Karpas-422 (cell line): ENCODE results near the gene RBFOX1. TPM values are rescaled to one million over a fixed set of nuclear protein-coding genes. Genes with fewer than 3 reads are reported as not detected.

ENCODE experiments used
- DNase-seq: peaks from one replicate; pipeline ENCODE4 v3.0.0-alpha.2; 2015
- H2AFZ ChIP-seq: fragments of 200-600 bp; sonication (generic); 2 replicates; pipeline ENCODE4 v1.6.1; 2014; ENCODE audit warnings: antibody characterized with exemption, low read length, mixed read lengths
- H3K27ac ChIP-seq: fragments of 200-600 bp; sonication (generic); 2 replicates; pipeline ENCODE4 v1.5.1; 2014; ENCODE audit warnings: mild to moderate bottlenecking, low read length, moderate library complexity
- H3K27me3 ChIP-seq: fragments of 200-600 bp; sonication (generic); 2 replicates; pipeline ENCODE4 v1.6.1; 2014; ENCODE audit warnings: low read length, mixed read lengths
- H3K36me3 ChIP-seq: fragments of 200-600 bp; sonication (generic); 2 replicates; pipeline ENCODE4 v1.6.1; 2014; ENCODE audit warnings: low read length, mixed read lengths; ENCODE audit not compliant: insufficient read depth
- H3K4me1 ChIP-seq: fragments of 200-600 bp; sonication (generic); 2 replicates; pipeline ENCODE4 v1.6.1; 2014; ENCODE audit warnings: mild to moderate bottlenecking, low read length, mixed read lengths
- H3K4me2 ChIP-seq: fragments of 200-600 bp; sonication (generic); 2 replicates; pipeline ENCODE4 v1.6.1; 2014; ENCODE audit warnings: low read length, low read depth, mild to moderate bottlenecking; ENCODE audit not compliant: poor library complexity, severe bottlenecking
- H3K4me3 ChIP-seq: fragments of 200-600 bp; sonication (generic); 2 replicates; pipeline ENCODE4 v1.5.1; 2014; ENCODE audit warnings: mild to moderate bottlenecking, antibody characterized with exemption, low read length, mixed read lengths
- H3K79me2 ChIP-seq: fragments of 200-600 bp; sonication (generic); 2 replicates; pipeline ENCODE4 v1.6.1; 2014; ENCODE audit warnings: mild to moderate bottlenecking, low read length, mixed read lengths
- H3K9ac ChIP-seq: fragments of 200-600 bp; sonication (generic); 2 replicates; pipeline ENCODE4 v1.6.0; 2014; ENCODE audit warnings: low read length
- H3K9me2 ChIP-seq: fragments of 200-600 bp; sonication (generic), shearing (Covaris generic); replicated peaks from 2 replicates; pipeline ENCODE4 v1.6.0; 2014; ENCODE audit warnings: mild to moderate bottlenecking, low read length, moderate library complexity; ENCODE audit not compliant: insufficient read depth
- H3K9me3 ChIP-seq: fragments of 300-700, 200-600 bp; sonication (generic); 2 replicates; pipeline ENCODE4 v1.6.1; 2014; ENCODE audit warnings: low read length, mixed read lengths
- H4K20me1 ChIP-seq: fragments of 200-600 bp; sonication (generic); 2 replicates; pipeline ENCODE4 v1.6.1; 2014; ENCODE audit warnings: mild to moderate bottlenecking, antibody characterized with exemption, low read length, low read depth; ENCODE audit not compliant: insufficient read depth
- total RNA-seq: library from RNA; depleted of rRNA; stranded (reverse); fragments of >200 nt; shearing (Covaris generic); gene quantifications from 2 replicates; pipeline ENCODE4 v1.2.3, GENCODE V29; 2014; ENCODE audit warnings: low replicate concordance

RBFOX1 gene
- total RNA-seq, 1 experiment from 2014 or later: 1.3 TPM

- H3K9ac ChIP-seq: no peak overlapping the region
- no peaks in the 10 kb centered on the region for H4K20me1 ChIP-seq
- no peak overlapping the region for H3K27ac ChIP-seq
- H3K9me3 ChIP-seq: peaks cover 6% of the 10 kb centered on the region
- no peak overlapping the region for H2AFZ ChIP-seq
- no peaks in the 10 kb centered on the region for H3K4me1 ChIP-seq
- H3K27me3 ChIP-seq: no peaks in the 10 kb centered on the region
- no peak overlapping the region for H3K4me2 ChIP-seq
- no peak for DNase-seq
- H3K79me2 ChIP-seq: no peaks in the 10 kb centered on the region
- no peak overlapping the region for H3K4me3 ChIP-seq
- no peaks in the 10 kb centered on the region for H3K36me3 ChIP-seq
- H3K9me2 ChIP-seq: no peaks in the 10 kb centered on the region
These were observed 28.4 kb upstream of the RBFOX1 start for GRCh38 chr16:7304279-7304678.

- Histone ChIP-seq H3K9me3 (peaks cover 4% of the 10 kb centered on the region), H3K9ac (no peak overlapping the region), H3K79me2 (no peaks in the 10 kb centered on the region), H3K27ac (no peak overlapping the region), H3K4me1 (no peaks in the 10 kb centered on the region), H4K20me1 (no peaks in the 10 kb centered on the region), H3K9me2 (no peaks in the 10 kb centered on the region), H3K27me3 (no peaks in the 10 kb centered on the region), H2AFZ (no peak overlapping the region), H3K36me3 (no peaks in the 10 kb centered on the region), H3K4me2 (no peak overlapping the region), H3K4me3 (no peak overlapping the region)
- DNase-seq: no peak
These were observed 27.7 kb upstream of the RBFOX1 start for GRCh38 chr16:7304958-7305357.

GRCh38 chr16:7313170-7313569 is 19.5 kb upstream of the RBFOX1 start:
- peak; percentile 45 for DNase-seq

GRCh38 chr16:7314163-7314562 is 18.5 kb upstream of the RBFOX1 start:
- H3K36me3 ChIP-seq: no peaks in the 10 kb centered on the region
- H3K27ac ChIP-seq: no peak overlapping the region
- H3K9me3 ChIP-seq: peaks cover 7% of the 10 kb centered on the region
- H3K27me3 ChIP-seq: no peaks in the 10 kb centered on the region
- H2AFZ ChIP-seq: no peak overlapping the region
- H3K4me1 ChIP-seq: no peaks in the 10 kb centered on the region
- H3K9me2 ChIP-seq: no peaks in the 10 kb centered on the region
- no peaks in the 10 kb centered on the region for H3K79me2 ChIP-seq
- H4K20me1 ChIP-seq: no peaks in the 10 kb centered on the region
- no peak overlapping the region for H3K9ac ChIP-seq
- DNase-seq: no peak
- H3K4me3 ChIP-seq: no peak overlapping the region
- no peak overlapping the region for H3K4me2 ChIP-seq

More at GRCh38 chr16:7313170-7313569, 19.5 kb upstream of the RBFOX1 start:
- Histone ChIP-seq H3K9me3 (peaks cover 10% of the 10 kb centered on the region), H4K20me1 (no peaks in the 10 kb centered on the region), H3K4me3 (no peak overlapping the region), H3K27me3 (no peaks in the 10 kb centered on the region), H3K4me1 (no peaks in the 10 kb centered on the region), H3K9me2 (no peaks in the 10 kb centered on the region), H3K27ac (no peak overlapping the region), H2AFZ (no peak overlapping the region), H3K9ac (no peak overlapping the region), H3K79me2 (no peaks in the 10 kb centered on the region), H3K4me2 (no peak overlapping the region), H3K36me3 (no peaks in the 10 kb centered on the region)

- H3K9ac ChIP-seq: no peak overlapping the region
- H3K27me3 ChIP-seq: no peaks in the 10 kb centered on the region
- no peaks in the 10 kb centered on the region for H3K9me2 ChIP-seq
- DNase-seq: no peak
- H3K27ac ChIP-seq: no peak overlapping the region
- H4K20me1 ChIP-seq: no peaks in the 10 kb centered on the region
- no peaks in the 10 kb centered on the region for H3K36me3 ChIP-seq
- no peak overlapping the region for H3K4me3 ChIP-seq
- peaks cover 14% of the 10 kb centered on the region for H3K9me3 ChIP-seq
- H3K79me2 ChIP-seq: no peaks in the 10 kb centered on the region
- no peak overlapping the region for H2AFZ ChIP-seq
- no peak overlapping the region for H3K4me2 ChIP-seq
- H3K4me1 ChIP-seq: no peaks in the 10 kb centered on the region
These were observed 16.8 kb upstream of the RBFOX1 start for GRCh38 chr16:7315813-7316212.

GRCh38 chr16:7316281-7316888 is 16.3 kb upstream of the RBFOX1 start:
- DNase-seq: no peak
- no peak overlapping the region for H2AFZ ChIP-seq

GRCh38 chr16:7317982-7318381 is 14.7 kb upstream of the RBFOX1 start:
- Histone ChIP-seq H3K79me2 (no peaks in the 10 kb centered on the region), H3K4me3 (no peak overlapping the region), H3K9ac (no peak overlapping the region), H3K9me2 (no peaks in the 10 kb centered on the region), H3K27me3 (no peaks in the 10 kb centered on the region), H4K20me1 (no peaks in the 10 kb centered on the region), H3K4me1 (no peaks in the 10 kb centered on the region), H3K27ac (no peak overlapping the region), H3K9me3 (peaks cover 14% of the 10 kb centered on the region), H3K36me3 (no peaks in the 10 kb centered on the region), H3K4me2 (no peak overlapping the region), H2AFZ (no peak overlapping the region)
- no peak for DNase-seq

More at GRCh38 chr16:7316281-7316888, 16.3 kb upstream of the RBFOX1 start:
- Histone ChIP-seq H3K4me3 (no peak overlapping the region), H3K4me1 (no peaks in the 10 kb centered on the region), H3K79me2 (no peaks in the 10 kb centered on the region), H3K9me2 (no peaks in the 10 kb centered on the region), H4K20me1 (no peaks in the 10 kb centered on the region), H3K27me3 (no peaks in the 10 kb centered on the region), H3K4me2 (no peak overlapping the region), H3K27ac (no peak overlapping the region), H3K9me3 (peaks cover 14% of the 10 kb centered on the region), H3K9ac (no peak overlapping the region), H3K36me3 (no peaks in the 10 kb centered on the region)

- no peaks in the 10 kb centered on the region for H3K9me2 ChIP-seq
- H3K27me3 ChIP-seq: no peaks in the 10 kb centered on the region
- DNase-seq: no peak
- H3K79me2 ChIP-seq: no peaks in the 10 kb centered on the region
- no peaks in the 10 kb centered on the region for H4K20me1 ChIP-seq
- H3K4me3 ChIP-seq: no peak overlapping the region
- H3K27ac ChIP-seq: no peak overlapping the region
- no peaks in the 10 kb centered on the region for H3K4me1 ChIP-seq
- no peak overlapping the region for H3K9ac ChIP-seq
- H3K9me3 ChIP-seq: peaks cover 14% of the 10 kb centered on the region
- no peak overlapping the region for H3K4me2 ChIP-seq
- no peak overlapping the region for H2AFZ ChIP-seq
- H3K36me3 ChIP-seq: no peaks in the 10 kb centered on the region
These were observed 14.0 kb upstream of the RBFOX1 start for GRCh38 chr16:7318686-7319085.
